Left cardiac atrium (tissue), 4 donors: ENCODE data around the gene ATXN10. TPM values are rescaled to one million over a fixed set of nuclear protein-coding genes. Genes with fewer than 3 reads are reported as not detected.
"Not testable (repeated sequence)": the region's sequence is repeated elsewhere in the genome, so short reads cannot be mapped to it uniquely, and the experiment has no call there.

Source experiments
- ATAC-seq, 2 donors: fragments of 200-7000 bp; cut with Tn5 transposase; one replicate each; pipeline ENCODE4 v1.9.1; 2020; ENCODE audit warnings: mild to moderate bottlenecking in 2 of 2, moderate library complexity in 2 of 2
- DNase-seq: peaks from one replicate; pipeline ENCODE4 v3.0.0-alpha.2; 2020
- intact Hi-C, 2 donors: fragments of 100-400 bp; cut with DNase I; formaldehyde crosslinking; loops; one replicate each; pipeline versions ENCODE4 v1.14.1 to v1.15.1; 2022 to 2023
- total RNA-seq, 2 donors: library from RNA; stranded (reverse); fragmentation: NEBNext Ultra II Directional; extraction: Animal tissue kit (Norgen Biotek cat#: 25700); gene quantifications; one replicate each; pipeline ENCODE4 v1.2.1, GENCODE V29; 2021
- donor health status: DM: no; HTN: yes; CAD: no.
- donor health status: DM: no; HTN: yes; CAD: no; lungs with severe emphysema.
- donor health status: DM: yes; HTN: yes; CAD: no.
- donor health status: Dilated cardiomyopathy.

Gene ATXN10
- total RNA-seq, 2 donors from 2014 or later: 129 to 143 TPM

- intact Hi-C loops: loop anchor here in 1 of 2 donors (10.0 kb wide), 2 partner anchors 194 to 224 kb away; no protein-coding TSS in a partner anchor
- ATAC-seq: no peak
- DNase-seq: no peak
Measured at GRCh38 chr22:45640291-45640940, 31.2 kb upstream of the ATXN10 start.

GRCh38 chr22:45640941-45641621 lies 30.6 kb upstream of the ATXN10 start:
- no peak for ATAC-seq
- DNase-seq: no peak
- intact Hi-C loops: loop anchor here in 1 of 2 donors (10.0 kb wide), 2 partner anchors 194 to 224 kb away; no protein-coding TSS in a partner anchor

DNA sequence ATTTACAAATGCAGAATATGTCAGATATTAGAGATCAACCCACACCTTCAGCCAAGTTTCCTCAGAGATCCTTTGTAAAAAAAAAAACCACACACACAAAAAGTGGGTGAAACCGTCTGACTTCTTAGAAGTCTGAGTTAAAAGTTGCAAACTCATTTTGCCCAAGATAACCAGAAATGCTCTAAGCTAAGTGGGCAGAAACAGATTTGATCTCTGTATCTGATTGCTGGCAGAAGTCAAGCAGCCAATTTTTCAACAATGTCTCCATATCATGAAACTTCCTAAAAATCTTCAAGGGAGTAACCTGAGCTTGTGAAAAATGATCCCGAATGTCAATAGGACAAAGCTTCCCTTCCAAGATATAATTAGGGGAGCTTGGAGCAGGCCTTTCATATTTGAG lies 28.6 kb upstream of the ATXN10 start:
- intact Hi-C loops: loop anchor here in 1 of 2 donors (10.0 kb wide), 2 partner anchors 192 to 222 kb away; no protein-coding TSS in a partner anchor
- ATAC-seq (no peak), DNase-seq (no peak)

GRCh38 chr22:45644714-45645113 lies 26.9 kb upstream of the ATXN10 start:
- intact Hi-C loops: loop anchor here (5.0 to 10.0 kb wide), 3 partner anchors 190 to 220 kb away; no protein-coding TSS in a partner anchor
- no peak for DNase-seq
- ATAC-seq: no peak

- intact Hi-C loops: loop anchor here (5.0 to 10.0 kb wide), 3 partner anchors 190 to 220 kb away; no protein-coding TSS in a partner anchor
- ATAC-seq: peak in 1 of 2 donors; percentile 8
- DNase-seq: no peak
Measured at GRCh38 chr22:45645150-45645525, 26.5 kb upstream of the ATXN10 start.

DNA sequence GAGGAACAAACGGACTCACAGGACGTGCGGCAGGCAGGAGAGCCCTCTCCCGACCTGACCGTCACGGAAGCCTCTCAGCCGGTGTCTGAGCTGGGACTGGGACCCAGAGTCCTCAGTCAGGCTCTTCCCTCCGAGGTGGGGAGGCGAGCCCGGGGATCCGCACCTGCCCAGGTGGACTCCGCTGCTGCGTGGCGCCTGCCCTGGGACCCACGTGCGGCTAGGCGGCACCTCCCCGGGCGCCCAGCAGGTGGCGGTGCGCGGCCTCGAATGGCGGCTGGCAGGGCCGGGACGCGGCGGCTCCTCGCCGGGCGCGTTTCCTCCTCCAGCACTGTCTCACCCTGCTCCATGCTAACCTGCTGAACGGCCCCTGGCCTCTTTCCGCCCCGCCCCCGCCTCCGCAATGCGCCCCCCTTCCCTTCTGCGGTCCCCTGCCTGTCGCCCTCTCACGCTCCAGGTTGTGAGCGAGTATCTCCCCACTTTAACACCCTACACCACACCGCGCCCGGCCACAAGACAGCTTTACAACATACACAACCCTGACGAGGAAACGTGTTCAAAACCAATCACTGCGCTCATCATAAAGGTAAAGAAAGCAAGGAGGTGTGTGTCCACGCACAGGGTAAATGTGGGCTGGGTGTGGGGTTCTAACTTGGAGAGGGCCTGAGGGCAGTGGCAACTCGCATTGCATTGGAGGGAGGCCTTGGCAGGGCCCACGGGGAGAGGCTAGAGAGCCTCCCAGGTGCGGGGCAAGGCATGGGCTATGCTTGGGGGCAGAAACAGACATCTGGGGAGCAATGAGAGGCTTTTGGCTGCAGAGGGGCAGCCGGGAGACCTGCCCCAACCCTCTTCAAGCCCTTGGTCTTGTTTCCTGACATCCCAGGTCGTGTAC lies 25.9 kb upstream of the ATXN10 start:
- intact Hi-C loops: loop anchor here (5.0 to 10.0 kb wide), 3 partner anchors 189 to 219 kb away; no protein-coding TSS in a partner anchor
- peak; percentile 95 to 96 for ATAC-seq

DNA sequence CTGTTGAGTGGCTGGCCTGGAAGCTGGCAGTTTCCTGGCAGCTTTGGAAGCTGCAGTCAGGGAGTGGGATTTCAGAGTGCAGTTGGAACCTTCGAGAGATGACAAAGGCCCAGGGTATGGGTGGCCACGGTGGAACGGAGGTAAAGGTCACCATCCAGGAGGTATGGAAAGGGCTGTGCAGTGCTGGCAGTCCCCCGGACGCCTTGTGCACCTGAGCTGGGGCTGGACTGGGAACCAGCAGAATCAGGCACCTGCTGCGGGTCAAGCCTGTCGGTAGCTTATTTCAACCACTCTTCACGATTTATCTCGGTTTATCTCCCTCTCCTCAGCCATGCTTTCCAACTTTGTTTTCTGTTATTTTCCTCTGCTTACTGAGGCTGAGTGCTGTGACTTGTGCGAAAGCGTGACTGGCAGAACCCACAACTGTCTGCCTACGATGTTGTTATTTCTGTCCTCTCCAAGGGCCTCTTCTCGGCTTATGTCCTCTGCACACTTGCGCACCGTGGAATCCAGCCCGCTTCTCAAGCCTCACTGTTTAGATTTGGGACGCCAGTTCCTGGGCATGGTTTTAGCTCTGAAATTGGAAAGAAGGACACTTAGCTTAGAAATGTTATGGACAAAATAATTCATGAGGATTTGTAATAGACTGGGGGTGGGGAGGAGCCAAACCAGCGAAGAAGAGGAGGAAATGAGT lies 24.0 kb upstream of the ATXN10 start:
- DNase-seq (no peak), ATAC-seq (no peak)
- intact Hi-C loops: loop anchor here (5.0 to 10.0 kb wide), 3 partner anchors 187 to 217 kb away; no protein-coding TSS in a partner anchor

More for the DNA sequence above, 25.9 kb upstream of the ATXN10 start:
- DNase-seq: peak; percentile 72

- intact Hi-C loops: loop anchor here (5.0 to 10.0 kb wide), 3 partner anchors 186 to 216 kb away; no protein-coding TSS in a partner anchor
- no peak for DNase-seq
- ATAC-seq: no peak
Measured at GRCh38 chr22:45648301-45649117, 23.1 kb upstream of the ATXN10 start.

DNA sequence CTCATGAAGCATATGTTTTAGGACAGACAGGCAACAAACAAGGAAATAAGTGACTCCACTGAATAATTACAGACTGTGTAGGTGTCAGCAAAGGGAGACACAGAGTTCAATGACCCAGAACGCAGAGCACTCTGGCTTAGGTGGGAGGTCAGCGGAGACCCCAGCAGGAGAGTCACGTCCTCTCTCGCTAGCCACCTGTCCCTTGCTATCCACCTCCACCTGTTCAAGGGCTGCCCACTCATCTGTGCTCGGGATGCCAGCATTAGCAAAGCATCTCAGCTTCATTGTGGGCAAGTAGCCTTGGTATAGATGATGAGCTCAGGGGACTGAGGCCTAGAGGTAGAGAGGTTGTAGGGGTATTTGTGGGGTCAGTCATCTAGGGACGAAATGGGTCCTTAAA lies 21.8 kb upstream of the ATXN10 start:
- DNase-seq (no peak), ATAC-seq (no peak)
- intact Hi-C loops: loop anchor here (5.0 to 10.0 kb wide), 3 partner anchors 185 to 215 kb away; no protein-coding TSS in a partner anchor

GRCh38 chr22:45650721-45651120 lies 20.9 kb upstream of the ATXN10 start:
- DNase-seq (no peak), ATAC-seq (no peak)
- intact Hi-C loops: no loop called here

DNA sequence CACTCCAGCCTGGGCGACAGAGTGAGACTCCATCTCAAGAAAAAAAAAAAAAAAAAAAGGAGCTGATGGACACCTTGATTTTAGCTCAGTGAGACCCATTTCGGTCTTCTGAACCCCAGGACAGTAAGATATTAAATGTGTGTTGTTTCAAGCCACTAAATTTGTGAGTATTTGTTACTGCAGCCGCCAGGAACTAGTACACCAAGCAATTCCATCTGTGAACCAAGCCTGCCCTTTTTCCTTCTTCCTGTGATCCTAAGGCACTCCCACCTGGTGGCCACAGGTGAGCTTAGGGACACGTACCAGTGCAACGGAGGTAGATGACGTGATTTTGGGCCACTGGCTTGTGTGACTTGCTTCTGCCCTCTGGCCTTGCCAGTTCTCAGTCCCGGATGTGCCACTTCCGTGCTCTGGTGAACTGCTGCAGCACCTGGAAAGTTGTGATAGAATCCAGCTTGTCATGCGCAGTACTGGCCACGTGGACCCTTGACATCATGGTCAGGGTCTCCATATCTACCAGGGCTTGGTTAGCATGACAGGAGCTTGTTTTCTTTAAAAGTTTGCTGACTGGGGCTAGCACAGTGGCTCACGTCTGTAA lies 19.6 kb upstream of the ATXN10 start:
- no peak for DNase-seq
- intact Hi-C loops: no loop called here
- ATAC-seq: no peak

DNA sequence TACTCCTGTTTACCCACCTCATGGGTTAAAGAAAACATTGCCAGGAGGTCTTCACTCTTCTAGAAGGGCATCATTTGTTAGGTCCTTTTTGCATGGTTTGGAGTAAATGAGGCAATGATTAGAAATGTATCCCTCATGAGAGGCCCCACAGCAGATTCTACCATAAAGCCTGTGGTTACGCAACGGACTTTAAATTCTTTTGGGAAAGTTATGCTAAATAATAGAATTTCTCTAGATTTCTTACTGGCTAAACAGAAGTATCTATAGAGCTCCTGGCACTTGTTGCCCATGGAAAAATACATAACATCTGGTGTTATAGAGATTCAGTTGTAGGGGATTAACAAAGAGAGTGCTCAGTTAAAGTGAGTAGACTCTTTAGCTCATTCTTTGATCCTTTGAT lies 15.1 kb upstream of the ATXN10 start:
- ATAC-seq: no peak
- intact Hi-C loops: no loop called here
- no peak for DNase-seq

GRCh38 chr22:45657701-45658100 lies 13.9 kb upstream of the ATXN10 start:
- ATAC-seq (no peak), DNase-seq (no peak)
- intact Hi-C loops: no loop called here

DNA sequence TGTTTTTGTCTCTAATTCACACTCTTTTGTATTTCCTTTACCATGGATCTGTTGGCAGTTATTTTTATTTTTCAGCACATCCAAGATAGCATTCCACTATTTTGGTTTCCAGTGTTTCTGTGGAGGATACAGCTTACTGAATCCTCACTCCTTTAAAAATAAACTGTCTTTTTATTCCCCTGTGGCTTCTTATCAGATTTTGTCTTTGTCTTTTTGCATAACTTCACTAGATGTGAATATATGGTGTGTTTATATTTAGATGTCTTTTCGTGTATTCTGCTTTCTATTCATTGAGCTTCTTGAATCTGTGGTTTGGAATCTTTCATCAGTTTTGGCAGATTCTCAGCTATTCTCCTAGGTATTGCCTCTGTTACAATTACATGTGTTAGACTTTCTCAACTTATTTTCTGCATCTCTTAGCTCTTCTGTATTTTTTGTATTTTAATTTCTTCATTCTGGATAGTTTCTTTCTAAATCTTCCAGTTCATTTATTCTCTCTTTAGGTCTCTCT lies 7.4 kb upstream of the ATXN10 start:
- no peak for ATAC-seq
- no peak for DNase-seq
- intact Hi-C loops: no loop called here

- no peak for ATAC-seq
- intact Hi-C loops: no loop called here
- no peak for DNase-seq
Measured at GRCh38 chr22:45667486-45667885, 4.1 kb upstream of the ATXN10 start.

DNA sequence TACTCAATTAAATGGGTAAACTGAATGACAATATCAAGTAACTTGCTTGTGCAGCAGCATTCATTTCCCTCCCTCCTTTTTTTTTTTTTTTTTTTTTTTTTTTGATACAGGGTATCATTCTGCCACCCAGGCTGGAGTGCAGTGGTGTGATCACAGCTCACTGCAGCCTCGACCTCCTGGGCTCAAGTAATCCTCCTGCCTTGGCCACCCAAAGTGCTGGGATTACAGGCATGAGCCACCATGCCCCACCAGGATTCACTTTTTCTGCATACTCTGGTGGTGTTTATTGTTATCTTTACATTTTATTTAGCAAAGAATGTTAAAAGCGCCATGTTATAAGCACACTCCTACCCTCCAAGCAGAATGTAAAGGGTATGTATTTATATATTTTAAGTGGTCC lies 1.3 kb upstream of the ATXN10 start:
- DNase-seq, intact Hi-C loops, ATAC-seq: not testable (repeated sequence)
